HEK293 (cell line): ENCODE measurements around the gene GJA5.

Experiments
- CTCF ChIA-PET: fragments of 350-600 bp; formaldehyde crosslinking; extraction: SDS; loops from one replicate; lab custom pipeline; 2021; ENCODE audit warnings: antibody characterized with exemption; lab: Yijun Ruan, JAX
- POLR2A ChIA-PET: fragments of 300-600 bp; formaldehyde crosslinking; extraction: SDS; loops from one replicate; lab custom pipeline; 2020; ENCODE audit warnings: antibody characterized with exemption, inconsistent platforms; lab: Yijun Ruan, JAX
- H3K27ac ChIP-seq: fragments of 200-500 bp; sonication (Bioruptor generic); 2 replicates; pipeline ENCODE4 v1.5.1; 2014; ENCODE audit warnings: low read depth, low read length, control low read depth, inconsistent platforms; ENCODE audit errors: extremely low read depth
- H3K36me3 ChIP-seq, 2 experiments: fragments of 200-500 bp in 1 of 2; sonication (Bioruptor generic) in 1 of 2; 1 replicate in 1 of 2; 2 replicates in 1 of 2; pipeline ENCODE4 v1.5.1; 2014 to 2017; ENCODE audit warnings: inconsistent platforms in 2 of 2, low read length in 2 of 2; ENCODE audit not compliant: control insufficient read depth in 2 of 2, insufficient read depth in 1 of 2
- H3K4me1 ChIP-seq: fragments of 200-500 bp; sonication (Bioruptor generic); 2 replicates; pipeline ENCODE4 v1.5.1; 2014; ENCODE audit warnings: mild to moderate bottlenecking, low read length, inconsistent platforms; ENCODE audit not compliant: control insufficient read depth, insufficient read depth
- H3K4me3 ChIP-seq: 2 replicates; pipeline ENCODE4 v1.5.1; 2011; ENCODE audit warnings: low read depth, mild to moderate bottlenecking, control low read depth, low read length, moderate library complexity
- H3K9me3 ChIP-seq: fragments of 200-500 bp; sonication (Bioruptor generic); 2 replicates; pipeline ENCODE4 v1.5.1; 2014; ENCODE audit warnings: low read depth, low read length, inconsistent platforms; ENCODE audit not compliant: control insufficient read depth, insufficient read depth
- ATF2 ChIP-seq: fragments of 450-650 bp; formaldehyde crosslinking; IDR thresholded peaks from 2 replicates; pipeline ENCODE4 v1.5.1; 2016; ENCODE audit warnings: missing biosample characterization, missing genetic modification characterization, low read depth
- BCL6B ChIP-seq: fragments of 450-650 bp; formaldehyde crosslinking; IDR thresholded peaks from 2 replicates; pipeline ENCODE4 v1.5.1; 2017; ENCODE audit warnings: missing biosample characterization, missing genetic modification characterization
- GLI4 ChIP-seq: fragments of 450-650 bp; formaldehyde crosslinking; IDR thresholded peaks from 2 replicates; pipeline ENCODE4 v1.5.1; 2016; ENCODE audit warnings: missing biosample characterization, missing genetic modification characterization
- GLIS1 ChIP-seq: fragments of 450-650 bp; formaldehyde crosslinking; IDR thresholded peaks from 2 replicates; pipeline ENCODE4 v1.5.1; 2016; ENCODE audit warnings: missing biosample characterization, missing genetic modification characterization
- KLF8 ChIP-seq: fragments of 450-650 bp; formaldehyde crosslinking; IDR thresholded peaks from 2 replicates; pipeline ENCODE4 v1.5.1; 2016; ENCODE audit warnings: missing biosample characterization, missing genetic modification characterization
- OVOL3 ChIP-seq: fragments of 450-650 bp; formaldehyde crosslinking; IDR thresholded peaks from 2 replicates; pipeline ENCODE4 v1.5.1; 2016; ENCODE audit warnings: missing biosample characterization, missing genetic modification characterization
- PRDM10 ChIP-seq: fragments of 450-650 bp; formaldehyde crosslinking; IDR thresholded peaks from 2 replicates; pipeline ENCODE4 v1.5.1; 2016; ENCODE audit warnings: missing biosample characterization, missing genetic modification characterization
- SP7 ChIP-seq: fragments of 450-650 bp; formaldehyde crosslinking; IDR thresholded peaks from 2 replicates; pipeline ENCODE4 v1.5.1; 2016; ENCODE audit warnings: missing biosample characterization, missing genetic modification characterization
- ZBTB17 ChIP-seq: fragments of 450-650 bp; formaldehyde crosslinking; IDR thresholded peaks from 2 replicates; pipeline ENCODE4 v1.5.1; 2016; ENCODE audit warnings: missing biosample characterization, missing genetic modification characterization
- ZFP3 ChIP-seq: fragments of 450-650 bp; formaldehyde crosslinking; IDR thresholded peaks from 2 replicates; pipeline ENCODE4 v1.5.1; 2016; ENCODE audit warnings: low read depth, missing biosample characterization, missing genetic modification characterization
- ZNF114 ChIP-seq: fragments of 450-650 bp; formaldehyde crosslinking; IDR thresholded peaks from 2 replicates; pipeline ENCODE4 v1.5.0; 2017; ENCODE audit warnings: missing biosample characterization, missing genetic modification characterization
- ZNF248 ChIP-seq: fragments of 450-650 bp; formaldehyde crosslinking; IDR thresholded peaks from 2 replicates; pipeline ENCODE4 v1.5.1; 2017; ENCODE audit warnings: missing biosample characterization, missing genetic modification characterization
- ZNF280D ChIP-seq: fragments of 450-650 bp; formaldehyde crosslinking; IDR thresholded peaks from 2 replicates; pipeline ENCODE4 v1.5.1; 2016; ENCODE audit warnings: missing biosample characterization, missing genetic modification characterization
- ZNF292 ChIP-seq: fragments of 450-650 bp; formaldehyde crosslinking; IDR thresholded peaks from 2 replicates; pipeline ENCODE4 v1.5.1; 2016; ENCODE audit warnings: low read depth, missing biosample characterization, missing genetic modification characterization, borderline replicate concordance
- ZNF404 ChIP-seq: fragments of 450-650 bp; formaldehyde crosslinking; IDR thresholded peaks from 2 replicates; pipeline ENCODE4 v1.5.1; 2017; ENCODE audit warnings: missing biosample characterization, missing genetic modification characterization
- ZNF473 ChIP-seq: fragments of 450-650 bp; formaldehyde crosslinking; IDR thresholded peaks from 2 replicates; pipeline ENCODE4 v1.5.1; 2017; ENCODE audit warnings: missing biosample characterization, missing genetic modification characterization
- ZNF548 ChIP-seq: fragments of 450-650 bp; formaldehyde crosslinking; IDR thresholded peaks from 2 replicates; pipeline ENCODE4 v1.5.1; 2016; ENCODE audit warnings: missing biosample characterization, missing genetic modification characterization
- ZNF677 ChIP-seq: fragments of 450-650 bp; IDR thresholded peaks from 2 replicates; pipeline ENCODE4 v1.5.0; 2018; ENCODE audit warnings: missing biosample characterization, mild to moderate bottlenecking, missing genetic modification characterization, moderate library complexity
- TF ChIP-seq, protein P1 (sequence below): fragments of 450-650 bp; formaldehyde crosslinking; IDR thresholded peaks from 2 replicates; pipeline ENCODE4 v1.5.1; 2016; ENCODE audit warnings: missing biosample characterization, missing genetic modification characterization, borderline replicate concordance
- TF ChIP-seq, protein P2 (sequence below): fragments of 450-650 bp; formaldehyde crosslinking; IDR thresholded peaks from 2 replicates; pipeline ENCODE4 v1.5.0; 2017; ENCODE audit warnings: missing biosample characterization, missing genetic modification characterization, borderline replicate concordance
- TF ChIP-seq, protein P3 (sequence below): fragments of 450-650 bp; formaldehyde crosslinking; IDR thresholded peaks from 2 replicates; pipeline ENCODE4 v1.5.1; 2016; ENCODE audit warnings: missing biosample characterization, missing genetic modification characterization

GJA5 gene

GRCh38 chr1:147738739-147739476 is 21.5 kb downstream of the GJA5 start (continued):
- no peak for TF ChIP-seq ZNF280D (tag by site-specific recombination)

- H3K36me3 ChIP-seq: no peaks in the 10 kb centered on the region
- H3K4me3 ChIP-seq: no peak overlapping the region
- no peak for TF ChIP-seq OVOL3 (tag by site-specific recombination)
- TF ChIP-seq BCL6B (tag by site-specific recombination): no peak
- no peak for TF ChIP-seq ZNF248 (tag by site-specific recombination)
- TF ChIP-seq ZNF548: no peak
- no peak for TF ChIP-seq ZNF114 (tag by site-specific recombination)
- TF ChIP-seq, protein P1, sequence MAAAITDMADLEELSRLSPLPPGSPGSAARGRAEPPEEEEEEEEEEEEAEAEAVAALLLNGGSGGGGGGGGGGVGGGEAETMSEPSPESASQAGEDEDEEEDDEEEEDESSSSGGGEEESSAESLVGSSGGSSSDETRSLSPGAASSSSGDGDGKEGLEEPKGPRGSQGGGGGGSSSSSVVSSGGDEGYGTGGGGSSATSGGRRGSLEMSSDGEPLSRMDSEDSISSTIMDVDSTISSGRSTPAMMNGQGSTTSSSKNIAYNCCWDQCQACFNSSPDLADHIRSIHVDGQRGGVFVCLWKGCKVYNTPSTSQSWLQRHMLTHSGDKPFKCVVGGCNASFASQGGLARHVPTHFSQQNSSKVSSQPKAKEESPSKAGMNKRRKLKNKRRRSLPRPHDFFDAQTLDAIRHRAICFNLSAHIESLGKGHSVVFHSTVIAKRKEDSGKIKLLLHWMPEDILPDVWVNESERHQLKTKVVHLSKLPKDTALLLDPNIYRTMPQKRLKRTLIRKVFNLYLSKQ (tag by site-specific recombination): no peak
- TF ChIP-seq GLI4 (tag by site-specific recombination): no peak
- no peak for TF ChIP-seq KLF8 (tag by site-specific recombination)
- TF ChIP-seq PRDM10: no peak
- no peak for TF ChIP-seq ZNF404 (tag by site-specific recombination)
- no peak for TF ChIP-seq ATF2 (tag by site-specific recombination)
- TF ChIP-seq, protein P2, sequence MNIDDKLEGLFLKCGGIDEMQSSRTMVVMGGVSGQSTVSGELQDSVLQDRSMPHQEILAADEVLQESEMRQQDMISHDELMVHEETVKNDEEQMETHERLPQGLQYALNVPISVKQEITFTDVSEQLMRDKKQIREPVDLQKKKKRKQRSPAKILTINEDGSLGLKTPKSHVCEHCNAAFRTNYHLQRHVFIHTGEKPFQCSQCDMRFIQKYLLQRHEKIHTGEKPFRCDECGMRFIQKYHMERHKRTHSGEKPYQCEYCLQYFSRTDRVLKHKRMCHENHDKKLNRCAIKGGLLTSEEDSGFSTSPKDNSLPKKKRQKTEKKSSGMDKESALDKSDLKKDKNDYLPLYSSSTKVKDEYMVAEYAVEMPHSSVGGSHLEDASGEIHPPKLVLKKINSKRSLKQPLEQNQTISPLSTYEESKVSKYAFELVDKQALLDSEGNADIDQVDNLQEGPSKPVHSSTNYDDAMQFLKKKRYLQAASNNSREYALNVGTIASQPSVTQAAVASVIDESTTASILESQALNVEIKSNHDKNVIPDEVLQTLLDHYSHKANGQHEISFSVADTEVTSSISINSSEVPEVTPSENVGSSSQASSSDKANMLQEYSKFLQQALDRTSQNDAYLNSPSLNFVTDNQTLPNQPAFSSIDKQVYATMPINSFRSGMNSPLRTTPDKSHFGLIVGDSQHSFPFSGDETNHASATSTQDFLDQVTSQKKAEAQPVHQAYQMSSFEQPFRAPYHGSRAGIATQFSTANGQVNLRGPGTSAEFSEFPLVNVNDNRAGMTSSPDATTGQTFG: no peak
- TF ChIP-seq, protein P3, sequence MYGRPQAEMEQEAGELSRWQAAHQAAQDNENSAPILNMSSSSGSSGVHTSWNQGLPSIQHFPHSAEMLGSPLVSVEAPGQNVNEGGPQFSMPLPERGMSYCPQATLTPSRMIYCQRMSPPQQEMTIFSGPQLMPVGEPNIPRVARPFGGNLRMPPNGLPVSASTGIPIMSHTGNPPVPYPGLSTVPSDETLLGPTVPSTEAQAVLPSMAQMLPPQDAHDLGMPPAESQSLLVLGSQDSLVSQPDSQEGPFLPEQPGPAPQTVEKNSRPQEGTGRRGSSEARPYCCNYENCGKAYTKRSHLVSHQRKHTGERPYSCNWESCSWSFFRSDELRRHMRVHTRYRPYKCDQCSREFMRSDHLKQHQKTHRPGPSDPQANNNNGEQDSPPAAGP (tag by site-specific recombination): no peak
- no peak for TF ChIP-seq SP7 (tag by site-specific recombination)
- TF ChIP-seq ZNF473 (tag by site-specific recombination): no peak
- no peak for TF ChIP-seq ZNF292 (tag by site-specific recombination)
- no peak for TF ChIP-seq ZBTB17 (tag by site-specific recombination)
- TF ChIP-seq GLIS1 (tag by site-specific recombination): no peak
- TF ChIP-seq ZFP3 (tag by site-specific recombination): no peak
- no peak for TF ChIP-seq ZNF677 (tag by site-specific recombination)
- ChIA-PET POLR2A (no interaction called here), CTCF (no interaction called here)
- H3K4me1 ChIP-seq: no peaks in the 10 kb centered on the region
- H3K27ac ChIP-seq: no peak overlapping the region
- H3K9me3 ChIP-seq: no peaks in the 10 kb centered on the region
Observed at GRCh38 chr1:147738129-147738528, 22.3 kb downstream of the GJA5 start.
